ENCODE results near the gene IL12RB1.

DNA sequence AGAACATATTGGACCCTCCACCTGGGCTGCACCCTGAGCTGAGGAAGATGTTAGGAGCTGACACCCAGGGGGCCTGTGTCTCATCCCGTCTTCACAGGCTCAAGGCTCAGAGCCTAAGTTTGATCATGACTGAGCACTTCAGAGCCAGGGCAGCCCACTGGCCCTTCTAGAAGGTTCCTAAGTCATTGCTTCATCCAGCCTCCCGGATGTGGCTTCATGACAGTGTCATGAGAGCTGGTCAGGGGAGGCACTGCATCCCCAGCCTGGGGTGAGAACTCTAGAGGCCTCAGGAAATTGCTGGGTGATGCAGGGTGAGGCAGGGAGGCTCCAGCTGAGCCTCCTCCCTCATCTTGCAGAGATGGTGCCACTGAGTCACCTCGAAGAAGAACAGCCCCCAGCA lies 41.3 kb upstream of the IL12RB1 start:
- TF ChIP-seq EP300 (IDR thresholded peaks at IDR 0.05), result no peak
- TF ChIP-seq, protein P1, sequence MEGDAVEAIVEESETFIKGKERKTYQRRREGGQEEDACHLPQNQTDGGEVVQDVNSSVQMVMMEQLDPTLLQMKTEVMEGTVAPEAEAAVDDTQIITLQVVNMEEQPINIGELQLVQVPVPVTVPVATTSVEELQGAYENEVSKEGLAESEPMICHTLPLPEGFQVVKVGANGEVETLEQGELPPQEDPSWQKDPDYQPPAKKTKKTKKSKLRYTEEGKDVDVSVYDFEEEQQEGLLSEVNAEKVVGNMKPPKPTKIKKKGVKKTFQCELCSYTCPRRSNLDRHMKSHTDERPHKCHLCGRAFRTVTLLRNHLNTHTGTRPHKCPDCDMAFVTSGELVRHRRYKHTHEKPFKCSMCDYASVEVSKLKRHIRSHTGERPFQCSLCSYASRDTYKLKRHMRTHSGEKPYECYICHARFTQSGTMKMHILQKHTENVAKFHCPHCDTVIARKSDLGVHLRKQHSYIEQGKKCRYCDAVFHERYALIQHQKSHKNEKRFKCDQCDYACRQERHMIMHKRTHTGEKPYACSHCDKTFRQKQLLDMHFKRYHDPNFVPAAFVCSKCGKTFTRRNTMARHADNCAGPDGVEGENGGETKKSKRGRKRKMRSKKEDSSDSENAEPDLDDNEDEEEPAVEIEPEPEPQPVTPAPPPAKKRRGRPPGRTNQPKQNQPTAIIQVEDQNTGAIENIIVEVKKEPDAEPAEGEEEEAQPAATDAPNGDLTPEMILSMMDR (IDR thresholded peaks at IDR 0.05), result no peak
- no peak for TF ChIP-seq POLR2A (IDR thresholded peaks at IDR 0.05)
